ENCODE results near the gene NACC1.
"Not testable (repeated sequence)": the region's sequence is repeated elsewhere in the genome, so short reads cannot be mapped to it uniquely, and the experiment has no call there.

NACC1 gene

GRCh38 chr19:13160557-13160956 lies 42.5 kb downstream of the NACC1 start:
- FAIRE-seq (no peak), DNase-seq (ENCODE audit: insufficient read length, low spot score) (no peak)

- DNase-seq (ENCODE audit: insufficient read length, low spot score) (peak; percentile 86), FAIRE-seq (peak; percentile 77)
Measured at GRCh38 chr19:13162724-13163608, 44.9 kb downstream of the NACC1 start.

GRCh38 chr19:13163609-13164342 lies 45.7 kb downstream of the NACC1 start:
- FAIRE-seq, result no peak

GRCh38 chr19:13164343-13165161 lies 46.5 kb downstream of the NACC1 start:
- FAIRE-seq (no peak), DNase-seq (ENCODE audit: insufficient read length, low spot score) (peak; percentile 33)

More at GRCh38 chr19:13163609-13164342, 45.7 kb downstream of the NACC1 start:
- peak; percentile 86 for DNase-seq (ENCODE audit: insufficient read length, low spot score)

DNA sequence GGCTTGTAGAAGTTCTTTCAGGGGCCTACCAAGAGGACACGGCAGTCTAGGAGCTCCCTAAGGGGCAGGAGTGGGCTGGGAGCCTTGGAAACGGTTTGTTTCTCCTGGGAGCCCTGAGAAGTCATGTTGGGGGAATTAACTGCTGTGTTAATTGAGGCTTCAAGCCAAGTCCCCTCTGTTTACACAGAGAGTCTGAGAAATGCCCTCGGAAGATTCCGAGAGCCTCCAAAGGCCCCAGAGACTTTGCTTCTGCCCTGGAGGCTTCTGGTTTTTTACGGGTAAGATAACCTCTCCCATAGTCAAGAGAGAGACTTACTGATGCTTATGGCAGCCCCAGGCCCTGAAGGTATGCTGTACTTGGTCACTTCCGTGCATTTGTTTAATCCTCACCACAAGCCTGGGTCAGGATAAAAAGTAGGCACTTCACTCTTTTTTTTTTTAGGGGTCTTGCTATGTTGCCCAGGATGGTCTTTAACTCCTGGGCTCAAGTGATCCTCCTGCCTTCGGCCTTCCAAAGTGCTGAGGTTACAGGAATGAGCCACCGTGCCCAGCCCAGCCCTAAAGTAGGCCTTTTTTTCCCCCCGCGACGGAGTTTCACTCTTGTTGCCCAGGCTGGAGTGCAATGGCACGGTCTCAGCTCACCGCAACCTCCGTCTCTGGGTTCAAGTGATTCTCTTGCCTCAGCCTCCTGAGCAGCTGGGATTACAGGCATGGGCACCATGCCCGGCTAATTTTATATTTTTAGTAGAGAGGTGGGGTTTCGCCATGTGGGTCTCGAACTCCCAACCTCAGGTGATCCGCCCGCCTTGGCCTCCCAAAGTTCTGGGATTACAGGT lies 47.3 kb downstream of the NACC1 start:
- FAIRE-seq (no peak), DNase-seq (ENCODE audit: insufficient read length, low spot score) (no peak)

GRCh38 chr19:13166151-13166550 lies 48.1 kb downstream of the NACC1 start:
- not testable (repeated sequence) for FAIRE-seq; DNase-seq (ENCODE audit: insufficient read length, low spot score)

GRCh38 chr19:13169769-13170168 lies 51.7 kb downstream of the NACC1 start:
- DNase-seq (ENCODE audit: insufficient read length, low spot score), result peak; percentile 69
- FAIRE-seq, result no peak

DNA sequence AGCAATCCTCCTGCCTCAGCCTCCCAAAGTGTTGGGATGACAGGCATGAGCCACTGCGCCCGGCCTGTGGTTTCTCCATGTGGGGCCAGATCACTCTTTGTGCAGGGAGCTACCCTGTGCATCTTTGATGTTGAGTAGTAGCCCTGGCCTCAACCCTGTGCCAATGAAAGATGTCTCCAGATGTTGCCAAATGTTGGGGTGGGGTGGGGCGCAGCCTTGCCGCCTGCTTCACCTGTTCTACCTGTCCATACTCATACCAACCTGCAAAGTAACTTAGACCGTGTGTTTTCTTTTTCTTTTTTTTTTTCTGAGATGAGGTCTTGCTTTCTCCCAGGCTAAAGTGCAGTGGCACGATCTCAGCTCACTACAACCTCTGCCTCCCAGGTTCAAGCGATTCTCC lies 53.1 kb downstream of the NACC1 start:
- FAIRE-seq (no peak), DNase-seq (ENCODE audit: insufficient read length, low spot score) (no peak)

- peak; percentile 84 for DNase-seq (ENCODE audit: insufficient read length, low spot score)
- FAIRE-seq, result peak; percentile 42
Measured at GRCh38 chr19:13172346-13173138, 54.5 kb downstream of the NACC1 start.

DNA sequence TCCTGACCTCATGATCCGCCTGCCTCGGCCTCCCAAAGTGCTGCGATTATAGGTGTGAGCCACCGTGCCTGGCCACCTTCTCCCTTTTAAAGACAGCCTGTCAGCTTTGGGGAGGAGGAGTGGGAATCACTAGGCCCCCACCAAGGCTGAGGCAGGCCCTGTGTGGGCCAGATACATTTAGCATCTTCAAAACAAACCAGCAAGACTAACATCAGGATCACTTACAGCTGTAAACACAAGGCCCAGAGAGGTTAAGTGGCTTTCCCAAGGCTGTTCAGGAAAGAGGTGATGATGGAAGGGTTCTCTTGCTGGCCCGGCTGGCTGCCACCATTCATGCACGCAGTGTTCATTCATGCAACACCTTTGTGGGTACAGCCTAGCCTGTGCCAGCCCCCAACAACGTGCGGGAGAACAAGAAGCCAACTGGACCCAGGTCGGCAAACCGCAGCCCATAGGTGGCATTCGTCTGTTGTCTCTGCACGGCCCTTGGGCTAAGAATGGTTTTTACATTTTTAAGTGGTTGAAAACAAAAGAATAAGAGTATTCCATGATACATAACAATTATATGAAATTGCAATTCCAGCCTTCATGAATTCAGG lies 55.2 kb downstream of the NACC1 start:
- no peak for DNase-seq (ENCODE audit: insufficient read length, low spot score)
- no peak for FAIRE-seq

GRCh38 chr19:13176345-13176744 lies 58.3 kb downstream of the NACC1 start:
- DNase-seq (ENCODE audit: insufficient read length, low spot score) (no peak), FAIRE-seq (no peak)

GRCh38 chr19:13177584-13177983 lies 59.5 kb downstream of the NACC1 start:
- FAIRE-seq; DNase-seq (ENCODE audit: insufficient read length, low spot score): not testable (repeated sequence)

DNA sequence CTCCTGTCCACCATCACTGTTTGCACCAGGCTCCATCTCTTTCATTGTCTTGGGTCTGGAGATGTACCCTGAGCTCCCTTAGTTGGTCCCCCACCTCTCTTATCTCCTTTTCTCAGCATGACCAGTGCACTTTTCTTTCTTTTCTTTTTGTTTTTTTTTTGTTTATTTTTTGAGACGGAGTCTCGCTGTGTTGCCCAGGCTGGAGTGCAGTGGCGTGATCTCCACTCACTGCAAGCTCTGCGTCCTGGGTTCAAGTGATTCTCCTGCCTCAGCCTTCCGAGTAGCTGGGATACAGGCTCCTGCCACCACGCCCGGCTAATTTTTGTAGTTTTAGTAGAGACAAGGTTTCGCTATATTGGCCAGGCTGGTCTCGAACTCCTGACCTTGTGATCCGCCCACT lies 60.2 kb downstream of the NACC1 start:
- FAIRE-seq; DNase-seq (ENCODE audit: insufficient read length, low spot score): not testable (repeated sequence)

- FAIRE-seq, result no peak
Measured at GRCh38 chr19:13181747-13182388, 63.8 kb downstream of the NACC1 start.

GRCh38 chr19:13184926-13185325 lies 66.9 kb downstream of the NACC1 start:
- peak; percentile 98 for FAIRE-seq

More at GRCh38 chr19:13181747-13182388, 63.8 kb downstream of the NACC1 start:
- no peak for DNase-seq (ENCODE audit: insufficient read length, low spot score)

DNA sequence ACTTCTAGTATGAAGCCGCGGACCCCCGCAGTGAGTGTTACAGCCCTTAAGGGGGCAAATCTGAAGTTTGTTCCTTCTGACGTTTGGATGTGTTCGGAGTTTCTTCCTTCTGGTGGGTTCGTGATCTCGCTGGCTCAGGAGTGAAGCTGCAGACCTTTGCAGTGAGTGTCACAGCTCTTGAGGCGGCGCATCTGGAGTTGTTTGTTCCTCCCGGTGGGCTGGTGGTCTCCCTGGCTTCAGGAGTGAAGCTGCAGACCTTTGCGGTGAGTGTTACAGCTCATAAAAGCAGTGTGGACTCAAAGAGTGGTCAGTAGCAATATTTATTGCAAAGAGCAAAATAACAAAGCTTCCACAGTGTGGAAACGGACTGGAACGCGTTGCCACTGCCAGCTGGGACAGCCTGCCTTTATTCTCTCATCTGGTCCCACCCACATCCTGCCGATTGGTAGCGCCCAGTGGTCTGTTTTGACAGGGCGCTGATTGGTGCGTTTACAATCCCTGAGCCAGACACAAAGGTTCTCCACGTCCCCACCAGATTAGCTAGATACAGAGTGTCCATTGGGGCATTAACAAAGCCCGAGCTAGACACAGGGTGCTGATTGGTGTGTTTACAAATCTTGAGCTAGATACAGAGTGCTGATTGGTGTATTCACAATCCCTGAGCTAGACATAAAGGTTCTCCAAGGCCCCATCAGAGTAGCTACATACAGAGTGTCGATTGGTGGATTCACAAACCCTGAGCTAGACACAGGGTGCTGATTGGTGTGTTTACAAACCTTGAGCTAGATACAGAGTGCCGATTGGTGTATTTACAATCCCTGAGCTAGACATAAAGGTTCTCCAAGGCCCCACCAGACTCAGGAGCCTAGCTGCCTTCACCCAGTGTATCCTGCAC lies 67.9 kb downstream of the NACC1 start:
- FAIRE-seq; DNase-seq (ENCODE audit: insufficient read length, low spot score): not testable (repeated sequence)

More at GRCh38 chr19:13184926-13185325, 66.9 kb downstream of the NACC1 start:
- not testable (repeated sequence) for DNase-seq (ENCODE audit: insufficient read length, low spot score)

DNA sequence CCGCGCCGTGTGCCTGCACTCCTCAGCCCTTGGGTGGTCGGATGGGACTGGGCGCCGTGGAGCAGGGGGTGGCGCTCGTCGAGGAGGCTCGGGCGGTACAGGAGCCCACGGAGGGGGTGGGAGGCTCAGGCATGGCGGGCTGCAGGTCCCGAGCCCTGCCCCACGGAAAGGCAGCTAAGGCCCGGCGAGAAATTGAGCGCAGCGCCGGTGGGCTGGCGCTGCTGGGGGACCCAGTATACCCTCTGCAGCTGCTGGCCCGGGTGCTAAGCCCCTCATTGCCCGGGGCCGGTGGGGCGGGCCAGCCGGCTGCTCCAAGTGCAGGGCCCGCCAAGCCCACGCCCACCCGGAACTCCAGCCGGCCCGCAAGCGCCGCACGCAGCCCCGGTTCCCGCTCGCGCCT lies 68.6 kb downstream of the NACC1 start:
- not testable (repeated sequence) for FAIRE-seq; DNase-seq (ENCODE audit: insufficient read length, low spot score)
